Activated naive CD8-positive, alpha-beta T cell treated with anti-CD3 and anti-CD28 coated beads for 36 hours (primary cell): Measurements from ENCODE around the gene INTU. TPM values are rescaled to one million over a fixed set of nuclear protein-coding genes. Genes with fewer than 3 reads are reported as not detected.
A peak's percentile ranks its signal among the peaks of the same experiment; 100 is the strongest.
"Not testable (repeated sequence)": the region's sequence is repeated elsewhere in the genome, so short reads cannot be mapped to it uniquely, and the experiment has no call there.

ENCODE experiments used
- DNase-seq: peaks from one replicate; pipeline ENCODE4 v3.0.0; 2021
- H3K27ac Mint-ChIP-seq: one replicate; pipeline ENCODE4 v1.8.0; 2022; ENCODE audit warnings: mild to moderate bottlenecking, moderate library complexity, mixed read lengths
- H3K27me3 Mint-ChIP-seq: one replicate; pipeline ENCODE4 v1.8.0; 2022; ENCODE audit warnings: mild to moderate bottlenecking, mixed read lengths
- H3K36me3 Mint-ChIP-seq: one replicate; pipeline ENCODE4 v1.8.0; 2021; ENCODE audit warnings: mild to moderate bottlenecking, mixed read lengths
- H3K4me1 Mint-ChIP-seq: one replicate; pipeline ENCODE4 v1.8.0; 2021; ENCODE audit warnings: mixed read lengths
- H3K4me3 Mint-ChIP-seq: one replicate; pipeline ENCODE4 v1.8.0; 2022; ENCODE audit warnings: mild to moderate bottlenecking, moderate library complexity, mixed read lengths
- H3K9me3 Mint-ChIP-seq: one replicate; pipeline ENCODE4 v1.8.0; 2022; ENCODE audit warnings: mixed read lengths
- total RNA-seq, 2 experiments: library from RNA; stranded (reverse); gene quantifications; one replicate each; pipeline ENCODE4 v1.2.3, GENCODE V29; 2021

The INTU gene
- total RNA-seq, result under 1 TPM; 0.32 to 0.35 TPM

GRCh38 chr4:127632420-127633403 is at the start of gene INTU:
TSS of gene INTU (plus strand) at chr4:127632957. CDS start at chr4:127633035, 78 bp downstream.
- peak; percentile 44 for DNase-seq
- Mint-ChIP-seq H3K4me1 (peaks cover 9% of the 10 kb centered on the region), H3K27me3 (peaks cover 59% of the 10 kb centered on the region), H3K9me3 (no peaks in the 10 kb centered on the region), H3K4me3 (peak within 1 kb of the TSS; percentile 82), H3K27ac (no peak within 1 kb of the TSS), H3K36me3 (no peaks in the 10 kb centered on the region)

GRCh38 chr4:127586496-127586895 is 46.3 kb upstream of the INTU start:
- not testable (repeated sequence) for H3K27ac Mint-ChIP-seq, H3K4me1 Mint-ChIP-seq, H3K4me3 Mint-ChIP-seq, H3K36me3 Mint-ChIP-seq, DNase-seq, H3K9me3 Mint-ChIP-seq
- H3K27me3 Mint-ChIP-seq, result peaks cover 14% of the 10 kb centered on the region

GRCh38 chr4:127586922-127587571 is 45.7 kb upstream of the INTU start:
- no peak overlapping the region for H3K27ac Mint-ChIP-seq
- H3K36me3 Mint-ChIP-seq, result no peaks in the 10 kb centered on the region
- peaks cover 14% of the 10 kb centered on the region for H3K27me3 Mint-ChIP-seq
- no peaks in the 10 kb centered on the region for H3K4me1 Mint-ChIP-seq
- H3K4me3 Mint-ChIP-seq, result no peak overlapping the region
- H3K9me3 Mint-ChIP-seq, result no peaks in the 10 kb centered on the region
- DNase-seq, result no peak

DNA sequence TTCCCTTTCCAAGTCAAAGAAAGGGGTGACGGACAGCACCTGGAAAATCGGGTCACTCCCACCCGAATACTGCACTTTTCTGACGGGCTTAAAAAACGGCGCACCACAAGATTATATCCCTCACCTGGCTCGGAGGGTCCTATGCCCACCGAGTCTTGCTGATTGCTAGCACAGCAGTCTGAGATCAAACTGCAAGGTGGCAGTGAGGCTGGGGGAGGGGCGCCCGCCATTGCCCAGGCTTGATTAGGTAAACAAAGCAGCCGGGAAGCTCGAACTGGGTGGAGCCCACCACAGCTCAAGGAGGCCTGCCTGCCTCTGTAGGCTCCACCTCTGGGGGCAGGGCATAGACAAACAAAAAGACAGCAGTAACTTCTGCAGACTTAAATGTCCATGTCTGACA is 43.6 kb upstream of the INTU start:
- not testable (repeated sequence) for H3K36me3 Mint-ChIP-seq, H3K4me1 Mint-ChIP-seq, DNase-seq, H3K27ac Mint-ChIP-seq, H3K9me3 Mint-ChIP-seq, H3K4me3 Mint-ChIP-seq
- peaks cover 14% of the 10 kb centered on the region for H3K27me3 Mint-ChIP-seq

DNA sequence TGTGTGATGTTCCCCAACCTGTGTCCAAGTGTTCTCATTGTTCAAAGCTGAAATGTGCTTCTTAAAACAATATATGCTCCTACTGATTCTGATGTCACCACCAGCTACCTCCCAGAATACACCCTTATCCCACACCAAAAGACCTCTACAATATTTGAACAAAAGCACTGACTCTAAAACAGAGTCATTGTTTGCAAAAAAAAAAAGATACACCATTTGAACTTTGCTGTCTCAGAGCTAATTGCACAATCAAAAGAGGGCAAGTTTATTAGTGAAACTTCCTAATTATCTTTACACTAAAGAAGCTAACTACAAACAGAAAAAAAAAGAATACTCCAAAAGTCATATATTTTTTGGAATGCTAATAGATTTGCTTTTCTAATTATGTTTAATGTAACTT is 34.1 kb upstream of the INTU start:
- Mint-ChIP-seq H3K36me3 (no peaks in the 10 kb centered on the region), H3K27ac (no peak overlapping the region)

GRCh38 chr4:127601029-127601428 is 31.7 kb upstream of the INTU start:
- Mint-ChIP-seq H3K9me3 (no peaks in the 10 kb centered on the region), H3K27me3 (peaks cover 7% of the 10 kb centered on the region), H3K4me1 (no peaks in the 10 kb centered on the region), H3K36me3 (no peaks in the 10 kb centered on the region), H3K4me3 (no peak overlapping the region), H3K27ac (no peak overlapping the region)
- DNase-seq, result no peak

More for the DNA sequence above, 34.1 kb upstream of the INTU start:
- no peaks in the 10 kb centered on the region for H3K4me1 Mint-ChIP-seq
- H3K4me3 Mint-ChIP-seq, result no peak overlapping the region
- no peaks in the 10 kb centered on the region for H3K9me3 Mint-ChIP-seq
- no peak for DNase-seq
- no peaks in the 10 kb centered on the region for H3K27me3 Mint-ChIP-seq

GRCh38 chr4:127604949-127605709 is 27.6 kb upstream of the INTU start:
- Mint-ChIP-seq H3K27ac (no peak overlapping the region), H3K9me3 (no peaks in the 10 kb centered on the region), H3K27me3 (peaks cover 11% of the 10 kb centered on the region), H3K36me3 (no peaks in the 10 kb centered on the region), H3K4me1 (no peaks in the 10 kb centered on the region), H3K4me3 (no peak overlapping the region)
- no peak for DNase-seq

GRCh38 chr4:127606823-127607222 is 25.9 kb upstream of the INTU start:
- Mint-ChIP-seq H3K27ac (no peak overlapping the region), H3K27me3 (peaks cover 11% of the 10 kb centered on the region), H3K4me3 (no peak overlapping the region), H3K36me3 (no peaks in the 10 kb centered on the region), H3K4me1 (no peaks in the 10 kb centered on the region), H3K9me3 (no peaks in the 10 kb centered on the region)
- no peak for DNase-seq

DNA sequence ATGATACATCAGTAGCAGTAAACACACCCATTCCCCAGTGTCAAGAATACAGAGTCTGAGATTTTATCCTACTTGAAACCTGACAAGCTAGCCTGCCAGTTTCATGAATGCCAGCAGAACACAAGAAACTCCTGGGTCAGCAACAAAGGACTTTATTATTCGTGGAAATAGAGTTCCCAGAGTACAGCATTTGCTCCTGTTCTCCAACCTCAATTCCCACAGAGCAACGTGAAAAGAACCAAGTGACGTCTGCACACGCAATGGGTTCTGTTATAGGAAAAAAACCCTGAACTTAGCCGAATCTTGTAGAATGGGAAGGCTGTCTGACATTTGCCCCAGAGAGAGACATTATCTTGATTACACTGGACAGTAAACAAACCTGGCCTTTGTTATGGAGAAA is 23.3 kb upstream of the INTU start:
- Mint-ChIP-seq H3K4me1 (no peaks in the 10 kb centered on the region), H3K4me3 (no peak overlapping the region), H3K9me3 (no peaks in the 10 kb centered on the region), H3K27me3 (peaks cover 13% of the 10 kb centered on the region), H3K27ac (no peak overlapping the region), H3K36me3 (no peaks in the 10 kb centered on the region)
- no peak for DNase-seq

DNA sequence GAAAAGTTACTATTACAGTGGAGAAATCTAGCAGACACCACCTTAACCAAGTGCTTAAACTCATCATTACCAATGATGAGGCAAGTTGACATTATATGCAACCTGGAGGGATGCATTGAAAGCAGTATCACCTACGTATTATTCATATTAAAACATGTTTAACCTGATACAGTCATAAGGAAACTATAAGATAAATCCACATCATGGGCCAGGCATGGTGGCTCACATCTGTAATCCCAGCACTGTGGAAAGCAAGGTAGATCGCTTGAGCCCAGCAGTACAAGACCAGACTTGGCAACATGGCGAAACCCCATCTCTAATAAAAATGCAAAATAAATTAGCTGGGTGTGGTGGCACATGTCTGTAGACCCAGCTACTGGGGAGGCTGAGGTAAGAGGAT is 22.3 kb upstream of the INTU start:
- no peaks in the 10 kb centered on the region for H3K36me3 Mint-ChIP-seq
- no peaks in the 10 kb centered on the region for H3K4me1 Mint-ChIP-seq
- no peak for DNase-seq
- peaks cover 9% of the 10 kb centered on the region for H3K27me3 Mint-ChIP-seq
- no peaks in the 10 kb centered on the region for H3K9me3 Mint-ChIP-seq
- no peak overlapping the region for H3K27ac Mint-ChIP-seq
- no peak overlapping the region for H3K4me3 Mint-ChIP-seq

- no peaks in the 10 kb centered on the region for H3K4me1 Mint-ChIP-seq
- H3K27ac Mint-ChIP-seq, result no peak overlapping the region
- H3K9me3 Mint-ChIP-seq, result peaks cover 7% of the 10 kb centered on the region
- H3K4me3 Mint-ChIP-seq, result no peak overlapping the region
- DNase-seq, result no peak
- H3K36me3 Mint-ChIP-seq, result no peaks in the 10 kb centered on the region
- H3K27me3 Mint-ChIP-seq, result peaks cover 23% of the 10 kb centered on the region
Measured at GRCh38 chr4:127616898-127617297, 15.9 kb upstream of the INTU start.

DNA sequence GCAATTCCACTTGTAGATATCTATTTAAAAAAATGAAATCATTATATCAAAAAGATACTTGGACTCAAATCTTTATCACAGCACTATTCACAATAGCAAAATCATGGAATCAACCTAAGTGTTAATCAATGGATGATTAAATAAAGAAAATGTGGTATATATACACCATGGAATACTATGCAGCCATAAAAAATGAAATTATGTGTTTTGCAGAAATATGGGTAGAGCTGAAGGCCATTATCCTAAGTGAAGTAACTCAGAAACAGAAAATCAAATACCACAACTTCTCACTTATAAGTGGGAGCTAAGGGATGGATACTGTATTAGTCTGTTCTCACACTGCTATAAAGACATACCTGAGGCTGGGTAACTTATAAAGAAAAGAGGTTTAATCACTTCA is 14.3 kb upstream of the INTU start:
- Mint-ChIP-seq H3K27me3 (peaks cover 34% of the 10 kb centered on the region), H3K4me1 (peaks cover 4% of the 10 kb centered on the region), H3K36me3 (no peaks in the 10 kb centered on the region), H3K27ac (no peak overlapping the region), H3K9me3 (peaks cover 7% of the 10 kb centered on the region), H3K4me3 (no peak overlapping the region)
- DNase-seq, result no peak

DNA sequence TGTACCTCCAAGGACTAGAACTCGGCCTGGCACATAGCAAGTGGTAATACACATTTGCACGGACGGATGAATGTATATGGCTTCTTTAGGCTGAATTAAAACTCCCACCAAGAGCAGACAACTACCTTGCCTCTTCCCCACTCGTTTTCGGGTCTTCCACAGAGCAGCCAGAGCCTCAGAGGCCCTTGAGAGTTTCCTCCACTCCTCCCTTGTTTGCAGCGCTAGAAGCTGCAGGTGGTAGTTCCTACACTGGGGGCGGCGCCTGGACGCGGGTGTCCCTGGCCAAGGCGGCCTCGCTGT is 10.2 kb upstream of the INTU start:
- DNase-seq, result no peak
- no peak overlapping the region for H3K27ac Mint-ChIP-seq
- no peaks in the 10 kb centered on the region for H3K36me3 Mint-ChIP-seq
- peaks cover 58% of the 10 kb centered on the region for H3K27me3 Mint-ChIP-seq
- H3K9me3 Mint-ChIP-seq, result peaks cover 6% of the 10 kb centered on the region
- no peak overlapping the region for H3K4me3 Mint-ChIP-seq
- H3K4me1 Mint-ChIP-seq, result peaks cover 4% of the 10 kb centered on the region

- no peak overlapping the region for H3K27ac Mint-ChIP-seq
- peaks cover 64% of the 10 kb centered on the region for H3K27me3 Mint-ChIP-seq
- H3K4me3 Mint-ChIP-seq, result peak overlapping the region; percentile 58
- peaks cover 4% of the 10 kb centered on the region for H3K4me1 Mint-ChIP-seq
- H3K9me3 Mint-ChIP-seq, result peaks cover 6% of the 10 kb centered on the region
- peak; percentile 26 for DNase-seq
- H3K36me3 Mint-ChIP-seq, result no peaks in the 10 kb centered on the region
Measured at GRCh38 chr4:127622921-127623796, 9.6 kb upstream of the INTU start.

DNA sequence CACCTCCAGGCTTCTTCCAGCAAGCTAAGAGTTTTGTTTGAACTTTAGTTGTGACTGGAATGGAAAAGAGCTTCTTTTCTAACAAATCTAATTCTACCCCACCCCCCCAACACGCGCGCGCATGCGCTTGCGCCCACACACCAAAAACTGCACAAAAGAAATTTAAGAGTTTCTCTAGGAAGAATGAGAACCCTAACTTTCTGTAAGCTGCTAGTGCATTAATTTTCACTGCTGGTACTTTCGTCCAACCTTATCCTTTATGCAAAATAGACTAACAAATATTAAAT is 9.0 kb upstream of the INTU start:
- Mint-ChIP-seq H3K27ac (no peak overlapping the region), H3K9me3 (peaks cover 2% of the 10 kb centered on the region), H3K27me3 (peaks cover 67% of the 10 kb centered on the region), H3K4me1 (peaks cover 4% of the 10 kb centered on the region), H3K36me3 (no peaks in the 10 kb centered on the region), H3K4me3 (peak overlapping the region; percentile 58)
- no peak for DNase-seq
